Prostate gland (tissue), 2 donors: ENCODE measurements around the gene TAF4.

Source experiments
- POLR2A ChIP-seq: fragments of 450-650 bp; IDR thresholded peaks from one replicate; pipeline ENCODE4 v1.6.1; 2016; ENCODE audit warnings: antibody characterized with exemption, mild to moderate bottlenecking
- TF ChIP-seq, protein P1 (sequence below), 4 experiments: fragments of 200-600 bp in 2 of 4; fragments of 450-650 bp in 2 of 4; sonication (generic) in 2 of 4; IDR thresholded peaks; 1 replicate in 3 of 4; 2 replicates in 1 of 4; pipeline ENCODE4 v1.5.1; 2016 to 2019; ENCODE audit warnings: antibody characterized with exemption in 4 of 4, mild to moderate bottlenecking in 2 of 4, moderate library complexity in 2 of 4

DNA sequence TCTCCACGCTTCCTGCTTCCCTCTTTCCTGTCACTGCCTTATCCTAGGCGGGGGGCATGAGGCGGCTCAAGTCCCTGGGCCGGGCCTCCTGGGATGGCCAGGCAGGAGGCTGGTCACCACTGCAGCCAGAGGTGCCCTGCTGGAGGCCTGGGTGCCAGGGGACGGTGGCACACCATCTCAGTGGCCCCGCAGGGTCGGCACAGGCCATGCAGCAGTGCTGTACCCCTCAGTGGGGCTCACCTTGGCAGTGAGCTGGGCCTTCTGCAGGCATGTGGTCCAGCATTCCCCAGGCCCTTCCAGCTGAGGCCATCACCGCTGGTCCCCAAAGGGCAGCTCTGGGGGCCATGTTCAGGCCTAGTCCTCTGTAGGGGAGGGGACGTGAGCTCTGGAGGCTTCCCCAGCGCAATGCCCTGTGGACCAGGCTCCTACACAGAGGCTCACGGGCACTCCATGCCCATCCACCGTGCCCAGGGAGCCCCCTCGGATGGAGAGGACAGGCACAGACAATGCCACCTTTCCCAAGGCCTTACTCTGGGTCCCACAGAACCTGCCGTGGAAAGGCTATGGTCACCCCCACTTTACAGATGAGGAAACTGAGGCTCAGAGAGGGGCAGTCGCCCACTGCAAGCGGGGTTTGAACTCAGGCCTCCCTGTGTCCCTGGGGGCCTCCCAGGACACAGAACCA lies 123.8 kb downstream of the TAF4 start:
- TF ChIP-seq, protein P1, sequence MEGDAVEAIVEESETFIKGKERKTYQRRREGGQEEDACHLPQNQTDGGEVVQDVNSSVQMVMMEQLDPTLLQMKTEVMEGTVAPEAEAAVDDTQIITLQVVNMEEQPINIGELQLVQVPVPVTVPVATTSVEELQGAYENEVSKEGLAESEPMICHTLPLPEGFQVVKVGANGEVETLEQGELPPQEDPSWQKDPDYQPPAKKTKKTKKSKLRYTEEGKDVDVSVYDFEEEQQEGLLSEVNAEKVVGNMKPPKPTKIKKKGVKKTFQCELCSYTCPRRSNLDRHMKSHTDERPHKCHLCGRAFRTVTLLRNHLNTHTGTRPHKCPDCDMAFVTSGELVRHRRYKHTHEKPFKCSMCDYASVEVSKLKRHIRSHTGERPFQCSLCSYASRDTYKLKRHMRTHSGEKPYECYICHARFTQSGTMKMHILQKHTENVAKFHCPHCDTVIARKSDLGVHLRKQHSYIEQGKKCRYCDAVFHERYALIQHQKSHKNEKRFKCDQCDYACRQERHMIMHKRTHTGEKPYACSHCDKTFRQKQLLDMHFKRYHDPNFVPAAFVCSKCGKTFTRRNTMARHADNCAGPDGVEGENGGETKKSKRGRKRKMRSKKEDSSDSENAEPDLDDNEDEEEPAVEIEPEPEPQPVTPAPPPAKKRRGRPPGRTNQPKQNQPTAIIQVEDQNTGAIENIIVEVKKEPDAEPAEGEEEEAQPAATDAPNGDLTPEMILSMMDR (IDR thresholded peaks at IDR 0.05), result no peak
- TF ChIP-seq POLR2A, result no peak
